Measurements from ENCODE around the gene KPNB1.

GRCh38 chr17:47687328-47687690 is 37.6 kb downstream of the KPNB1 start:
- no peak for TF ChIP-seq CTCF (IDR thresholded peaks at IDR 0.05)
- TF ChIP-seq POLR2A (IDR thresholded peaks at IDR 0.05): no peak

Data from thyroid gland (tissue), 4 donors.